NCI-H446 treated with DMSO at 0.1 percent for 48 hours (cell line): Measurements from ENCODE around the gene SEMA5A.

Source experiments
- DNase-seq: peaks from one replicate; lab custom pipeline; 2025; lab: John Stamatoyannopoulos, UW

The SEMA5A gene

GRCh38 chr5:9169557-9169902 is 376.3 kb downstream of the SEMA5A start:
- no peak for DNase-seq

DNA sequence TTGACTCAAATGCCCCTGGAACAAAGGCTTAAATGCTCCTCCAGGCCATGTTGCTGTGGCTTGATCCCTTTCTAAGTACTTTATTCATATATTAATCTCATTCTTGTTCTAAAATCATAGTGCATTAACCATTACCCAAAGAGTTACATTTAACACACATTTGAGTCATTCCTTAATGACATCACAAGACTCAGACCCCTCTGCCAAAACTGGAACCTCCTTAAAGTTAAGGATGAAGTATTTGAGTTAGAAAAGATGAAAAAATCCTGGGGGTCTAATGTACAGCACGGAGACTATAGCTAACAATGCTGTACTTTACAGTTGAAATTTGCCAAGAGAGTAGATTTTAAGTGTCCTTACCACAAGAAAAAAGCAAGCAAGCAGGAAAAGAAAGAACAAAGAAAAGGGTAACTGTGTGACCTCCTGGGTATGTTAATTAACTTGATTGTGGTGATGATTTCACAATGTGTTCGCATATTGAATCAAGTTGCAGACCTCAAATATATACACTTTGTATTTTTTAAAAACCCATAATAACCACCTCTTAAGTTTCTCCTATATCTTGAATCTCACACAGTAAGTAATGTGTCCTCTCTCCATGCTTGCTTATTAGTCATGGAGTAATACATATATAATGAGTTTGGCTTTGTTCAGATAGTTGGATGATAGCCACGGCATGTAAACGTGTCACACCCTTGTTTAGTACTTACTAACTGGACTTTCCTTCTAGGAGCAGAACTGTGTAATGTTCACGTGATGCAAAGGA is 376.9 kb downstream of the SEMA5A start:
- DNase-seq: no peak

DNA sequence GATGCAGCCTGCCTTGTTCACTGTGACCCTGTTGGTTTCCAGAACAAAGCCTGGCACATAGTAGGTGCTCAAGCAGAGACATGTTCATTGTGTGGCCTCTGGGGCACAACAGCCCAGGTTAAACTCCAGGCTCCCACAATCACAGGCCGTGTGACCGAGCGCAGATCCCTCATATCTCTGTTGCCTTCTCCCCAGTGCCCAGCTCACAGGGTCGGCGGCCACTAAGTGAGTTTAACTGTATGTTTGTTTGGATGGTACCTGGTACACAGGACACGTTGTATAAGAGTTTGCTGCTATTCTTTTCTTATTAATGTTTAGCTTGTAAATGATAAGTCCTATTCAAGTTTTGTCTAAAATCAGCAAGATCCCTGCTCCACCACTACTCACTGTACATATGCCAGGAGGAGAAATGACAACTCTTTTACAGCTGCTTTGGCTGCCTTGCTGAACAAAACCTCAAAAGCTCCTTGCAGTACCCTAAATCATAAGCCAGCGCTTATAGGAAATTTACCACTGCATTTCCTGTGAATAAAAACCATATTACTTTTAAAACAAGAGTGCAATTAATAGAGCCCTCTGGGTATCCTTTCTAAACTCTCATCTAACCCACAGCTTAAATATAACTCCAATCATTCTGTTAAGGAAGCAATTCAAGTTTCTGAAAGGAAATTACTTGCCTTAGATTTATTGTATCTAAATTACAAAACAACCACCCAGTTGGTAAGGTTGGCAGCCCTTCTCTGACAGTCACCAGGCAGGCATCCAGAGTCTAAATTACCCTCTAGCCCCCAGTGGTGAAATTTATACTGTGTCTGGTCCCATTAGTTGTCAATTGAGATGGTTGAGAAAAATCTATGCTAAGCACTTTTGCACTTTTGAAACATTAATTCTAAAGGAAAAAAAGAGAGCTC is 379.4 kb downstream of the SEMA5A start:
- DNase-seq: no peak

DNA sequence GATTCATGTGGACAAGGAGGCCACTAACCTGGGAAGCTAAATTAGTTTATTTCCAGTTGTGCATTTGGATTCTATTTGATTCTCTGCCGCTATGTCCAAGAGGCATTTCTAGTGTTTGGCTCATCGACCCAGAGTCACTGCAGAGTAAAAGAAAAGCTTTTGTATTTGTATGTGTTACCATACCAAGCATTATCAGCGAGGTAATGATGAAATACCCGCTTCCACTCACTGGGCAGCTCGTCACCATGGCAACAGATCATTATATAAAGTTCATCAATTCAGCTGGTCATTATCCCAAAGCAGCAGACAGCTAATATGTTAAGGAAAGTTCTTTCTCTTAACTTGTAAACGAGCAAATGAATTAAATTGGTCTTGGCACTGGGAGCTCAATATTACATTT is 380.3 kb downstream of the SEMA5A start:
- no peak for DNase-seq

DNA sequence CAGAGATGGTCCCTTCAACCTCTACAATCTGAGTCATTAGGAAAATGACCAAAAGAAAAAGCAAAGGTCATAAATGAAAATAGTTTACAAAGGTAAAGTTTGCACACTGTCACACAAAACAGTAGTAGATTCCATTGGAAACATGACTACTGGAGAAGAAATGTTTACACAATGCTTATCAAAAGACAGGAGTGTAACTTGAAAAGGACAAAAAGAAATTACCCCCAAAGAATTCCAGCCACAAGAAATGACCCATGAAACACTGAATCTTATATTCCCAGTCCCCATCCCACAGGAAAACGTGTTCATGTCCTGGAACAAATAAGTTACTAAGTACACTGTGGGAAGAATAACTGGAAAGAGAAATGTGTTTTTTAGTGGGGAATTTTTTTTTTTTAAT is 385.1 kb downstream of the SEMA5A start:
- no peak for DNase-seq

DNA sequence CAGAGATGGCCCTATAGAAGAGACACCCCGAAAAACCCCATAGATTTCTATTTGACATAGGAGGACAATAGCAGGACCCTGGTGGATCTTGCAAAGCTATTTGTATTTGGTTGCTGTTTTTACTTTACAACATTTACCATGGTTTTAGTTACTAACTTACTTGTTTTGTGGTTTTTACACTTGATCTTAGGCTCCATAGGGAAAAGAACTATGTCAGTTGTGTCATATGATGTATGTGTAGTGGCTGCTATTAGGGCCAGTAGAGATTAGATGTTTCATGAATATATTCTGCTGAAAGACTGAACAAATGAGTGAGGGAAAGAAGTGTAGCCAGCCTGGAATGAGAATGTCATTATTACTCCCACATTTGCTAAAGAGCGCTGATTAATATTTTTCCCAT is 388.1 kb downstream of the SEMA5A start:
- no peak for DNase-seq

DNA sequence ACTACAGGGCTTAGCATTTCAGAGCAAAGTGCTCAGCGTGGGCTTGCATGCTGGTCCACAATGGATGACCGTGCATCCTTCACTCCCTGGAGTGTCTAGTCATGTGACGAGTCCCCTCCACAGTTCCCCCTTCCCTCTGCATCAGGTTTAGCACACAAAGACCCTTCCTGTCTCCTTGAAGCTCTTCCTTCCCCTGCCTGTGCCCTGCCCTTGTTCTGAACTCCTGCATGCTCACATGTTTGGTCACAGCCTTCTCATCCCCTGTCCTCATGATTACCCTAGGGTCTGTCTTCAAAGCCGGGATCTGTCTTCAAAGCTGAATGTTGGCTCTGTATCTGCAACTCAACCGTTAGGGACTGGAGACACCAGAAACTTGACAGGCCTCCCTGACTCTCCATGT is 388.9 kb downstream of the SEMA5A start:
- DNase-seq: no peak

DNA sequence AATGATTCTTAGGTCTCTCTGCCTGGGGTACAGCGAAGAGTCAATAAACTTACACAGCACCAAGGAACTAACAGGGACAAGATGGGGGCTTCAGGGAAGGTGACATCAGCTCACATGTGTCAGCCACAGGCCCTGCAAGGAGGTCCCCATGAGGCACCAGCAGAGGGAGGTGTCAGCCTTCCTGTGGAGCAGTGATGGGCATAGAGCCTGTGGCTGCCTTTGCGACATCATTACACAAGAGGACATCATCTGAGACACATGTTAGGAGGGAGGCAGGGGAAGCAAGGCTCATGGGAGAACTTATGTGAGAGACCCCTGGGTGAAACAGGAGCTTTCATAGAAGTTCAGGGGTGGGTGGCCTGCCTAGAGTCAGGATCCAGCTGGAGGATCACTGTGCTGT is 389.6 kb downstream of the SEMA5A start:
- no peak for DNase-seq

DNA sequence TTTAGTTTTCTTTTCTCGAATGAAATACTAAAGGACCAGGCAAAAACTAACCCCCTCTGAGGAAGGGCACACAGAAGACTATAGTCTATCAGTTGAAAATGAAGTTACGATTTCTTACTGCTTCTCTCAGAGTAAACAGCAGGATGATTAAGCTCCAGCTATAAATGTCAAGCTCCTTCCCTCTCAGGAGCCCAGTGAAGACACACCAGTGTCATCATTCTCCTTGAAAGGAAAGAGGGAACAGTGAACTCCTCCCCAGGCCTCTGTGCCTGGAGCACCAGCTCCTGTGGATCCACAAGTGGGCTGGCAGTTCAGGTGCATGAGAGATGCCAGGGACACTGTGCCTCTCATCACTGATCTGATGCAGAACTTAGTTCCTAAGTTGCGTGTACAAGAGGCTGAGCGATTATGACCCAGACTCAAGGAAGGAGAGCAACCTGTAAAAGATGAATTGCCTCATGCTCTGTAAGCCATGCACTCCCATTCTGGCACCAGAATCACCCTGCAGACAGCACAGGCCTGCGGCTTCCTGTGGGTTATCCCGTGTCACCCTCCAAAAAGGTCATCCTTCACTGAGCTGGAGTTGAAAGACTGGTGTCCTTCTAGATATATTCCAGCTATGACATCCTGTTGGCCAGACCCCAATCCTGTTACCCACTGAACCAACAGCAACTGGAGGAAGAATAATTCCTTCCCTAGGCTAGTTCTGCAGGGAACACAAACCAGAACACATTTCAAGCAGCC is 394.0 kb downstream of the SEMA5A start:
- DNase-seq: no peak

DNA sequence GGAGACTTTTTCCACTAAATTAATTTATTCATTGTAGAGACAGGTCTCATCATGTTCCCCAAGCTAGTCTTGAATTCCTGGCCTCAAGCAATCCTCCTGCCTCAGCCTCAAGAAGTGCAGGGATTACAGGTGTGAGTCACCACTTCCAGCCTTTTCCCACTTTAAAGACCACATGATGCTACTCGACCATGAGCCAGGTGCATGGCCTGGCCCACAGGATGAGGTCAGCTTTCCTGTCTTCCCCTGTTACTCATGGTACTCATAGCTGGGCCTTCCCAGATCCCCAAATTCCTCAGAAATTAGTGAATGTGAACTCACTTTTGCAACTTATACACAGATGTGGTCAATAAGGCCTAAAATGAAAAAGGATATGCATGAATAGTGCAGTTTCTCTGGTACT is 395.9 kb downstream of the SEMA5A start:
- no peak for DNase-seq

DNA sequence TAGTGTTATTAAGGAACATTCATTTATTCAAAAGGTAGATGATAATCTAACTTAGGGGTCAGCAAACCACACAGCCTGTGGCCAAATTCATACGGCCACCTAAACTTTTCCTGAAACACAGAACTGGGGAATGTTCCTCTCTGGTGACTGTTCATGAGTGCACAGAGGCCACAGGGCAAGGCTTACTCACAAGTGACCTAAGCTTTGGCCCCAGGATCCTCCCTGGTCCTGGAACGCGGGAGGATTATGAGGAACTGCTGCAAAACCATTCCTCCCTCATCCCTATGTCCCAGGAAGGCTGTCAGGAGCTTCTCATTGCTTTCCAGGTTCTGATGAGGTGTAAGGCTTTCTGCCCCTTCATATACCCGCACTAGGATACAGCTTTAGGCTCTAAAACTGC is 397.6 kb downstream of the SEMA5A start:
- no peak for DNase-seq

- DNase-seq: no peak
These were observed 405.2 kb downstream of the SEMA5A start for GRCh38 chr5:9140711-9141110.

DNA sequence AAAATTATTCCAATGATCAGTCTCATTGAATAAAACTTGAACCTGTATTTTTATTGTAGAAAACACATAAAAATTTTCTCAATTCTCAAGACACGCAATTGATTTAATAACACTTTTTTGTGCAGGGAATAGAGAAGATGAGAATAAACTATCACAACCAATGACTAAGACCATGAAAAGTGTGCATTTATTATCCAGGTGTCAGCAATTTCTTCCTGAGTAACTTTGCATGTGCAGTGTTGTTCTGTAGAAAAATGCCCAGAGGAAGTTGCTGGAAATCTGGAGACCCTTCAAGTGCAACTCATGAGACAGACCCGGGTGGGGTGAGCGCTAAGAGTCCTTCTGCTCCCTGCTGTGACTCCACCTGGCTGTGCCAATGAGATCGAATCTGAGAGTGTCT is 405.7 kb downstream of the SEMA5A start:
- no peak for DNase-seq

DNA sequence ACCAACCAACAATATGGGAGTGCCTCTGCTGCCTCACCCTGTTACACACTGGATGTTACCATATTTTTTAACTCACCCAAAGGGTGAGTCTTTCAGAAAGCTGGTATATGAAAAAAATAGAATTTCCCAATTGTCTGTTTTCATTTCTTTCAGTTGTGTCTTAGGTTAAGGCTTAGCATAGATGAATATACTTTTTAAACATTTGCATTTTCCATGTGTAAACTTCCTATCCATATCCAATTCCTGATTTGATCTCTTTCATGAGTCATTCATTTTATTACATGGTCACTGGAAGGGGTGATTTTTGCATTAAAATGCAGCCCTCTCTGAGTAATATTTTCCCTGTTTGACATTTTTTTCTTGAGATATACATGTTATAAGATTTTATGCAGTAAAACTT is 406.5 kb downstream of the SEMA5A start:
- DNase-seq: no peak

GRCh38 chr5:9128136-9128535 is 417.7 kb downstream of the SEMA5A start:
- DNase-seq: no peak

GRCh38 chr5:9126490-9126889 is 419.4 kb downstream of the SEMA5A start:
- no peak for DNase-seq

GRCh38 chr5:9125852-9126251 is 420.0 kb downstream of the SEMA5A start:
- DNase-seq: no peak

DNA sequence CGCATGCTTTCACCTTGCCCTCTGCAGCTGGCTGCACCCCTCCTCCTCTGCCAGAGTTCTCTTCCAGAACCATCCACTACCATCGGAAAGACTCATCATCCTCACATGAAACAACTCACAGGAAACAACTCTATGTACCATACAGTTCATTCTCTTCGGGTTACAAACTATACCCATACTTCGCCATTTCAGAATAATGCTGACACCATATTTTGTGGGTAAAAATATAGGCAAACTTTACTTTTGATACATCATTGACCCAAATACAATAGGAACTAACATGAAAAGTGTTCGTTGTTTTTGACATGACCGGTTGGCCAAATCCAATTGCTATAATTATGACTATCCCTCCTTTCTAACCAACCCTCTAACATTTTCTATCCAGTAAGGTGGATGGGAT is 421.0 kb downstream of the SEMA5A start:
- no peak for DNase-seq

- DNase-seq: no peak
These were observed 421.8 kb downstream of the SEMA5A start for GRCh38 chr5:9124071-9124470.

DNA sequence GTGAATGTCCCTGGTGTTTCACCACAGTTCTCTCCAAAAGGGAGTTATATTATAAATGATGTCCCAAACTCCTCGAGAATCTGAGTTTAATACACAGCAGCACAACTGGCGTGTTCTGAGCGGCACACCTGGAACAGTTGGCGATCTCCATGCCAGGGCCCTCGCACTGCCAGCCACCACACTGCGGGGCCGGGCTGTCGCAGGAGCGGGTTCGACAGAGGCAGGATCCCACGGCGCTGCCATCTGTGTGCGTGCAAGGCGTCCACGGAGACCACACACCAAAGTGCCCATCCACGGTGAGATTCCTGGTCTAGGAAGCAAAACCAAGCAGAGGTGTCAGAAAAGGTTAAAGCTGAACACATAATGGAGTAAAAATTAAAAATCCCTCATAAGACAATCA is 423.3 kb downstream of the SEMA5A start:
- no peak for DNase-seq

- DNase-seq: no peak
These were observed 424.3 kb downstream of the SEMA5A start for GRCh38 chr5:9121597-9121996.

DNA sequence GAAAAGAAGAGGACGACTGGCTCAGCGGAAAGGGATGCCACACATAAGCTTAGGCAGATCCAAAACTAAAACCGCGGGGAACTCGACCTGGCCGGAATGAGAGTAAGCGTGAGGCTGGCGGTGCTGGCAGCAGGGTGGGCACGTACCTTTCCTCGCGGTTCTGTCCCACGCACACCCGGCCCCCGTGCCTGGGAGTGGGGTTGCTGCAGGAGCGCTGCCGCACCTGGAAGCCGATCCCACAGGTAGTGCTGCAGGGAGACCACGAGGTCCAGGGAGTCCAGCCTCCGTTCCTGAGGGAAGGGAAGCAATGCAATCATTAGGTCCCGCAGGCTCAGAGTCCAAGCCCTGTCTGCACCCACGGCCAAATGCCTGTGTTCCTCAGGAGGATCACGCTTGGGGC is 427.0 kb downstream of the SEMA5A start:
- DNase-seq: no peak

DNA sequence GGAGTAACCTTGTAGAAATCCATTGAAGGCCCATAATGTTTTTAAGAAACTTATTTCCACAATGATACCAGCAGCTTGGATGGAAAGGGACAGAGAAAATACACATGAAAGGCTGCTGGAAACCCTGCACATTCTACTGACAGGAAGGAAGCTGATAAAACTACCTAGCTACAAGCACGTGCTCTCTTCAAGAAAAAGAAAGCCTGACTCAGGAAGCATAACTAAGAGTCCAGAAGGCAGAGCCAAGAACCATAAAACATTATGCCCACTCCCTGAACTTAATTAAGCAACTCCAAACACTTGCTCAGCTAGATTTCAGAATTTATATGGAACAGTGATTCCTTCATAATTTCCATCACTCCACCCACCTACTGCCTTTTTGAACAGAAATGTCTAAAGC is 430.8 kb downstream of the SEMA5A start:
- DNase-seq: no peak
